ENCODE measurements around the gene USP54.

GRCh38 chr10:73494213-73494612 is 96.9 kb downstream of the USP54 start:
- TF ChIP-seq CTCF (IDR thresholded peaks at IDR 0.05) (no peak), POLR2A (IDR thresholded peaks at IDR 0.05) (no peak)

Data from esophagus squamous epithelium (tissue), 4 donors.